Measurements from ENCODE around the gene CELA3B. TPM values are rescaled to one million over a fixed set of nuclear protein-coding genes. Genes with fewer than 3 reads are reported as not detected.
"Not testable (repeated sequence)": the region's sequence is repeated elsewhere in the genome, so short reads cannot be mapped to it uniquely, and the experiment has no call there.

CELA3B gene
- total RNA-seq, 1 donor from 2014 or later, result not detected

DNA sequence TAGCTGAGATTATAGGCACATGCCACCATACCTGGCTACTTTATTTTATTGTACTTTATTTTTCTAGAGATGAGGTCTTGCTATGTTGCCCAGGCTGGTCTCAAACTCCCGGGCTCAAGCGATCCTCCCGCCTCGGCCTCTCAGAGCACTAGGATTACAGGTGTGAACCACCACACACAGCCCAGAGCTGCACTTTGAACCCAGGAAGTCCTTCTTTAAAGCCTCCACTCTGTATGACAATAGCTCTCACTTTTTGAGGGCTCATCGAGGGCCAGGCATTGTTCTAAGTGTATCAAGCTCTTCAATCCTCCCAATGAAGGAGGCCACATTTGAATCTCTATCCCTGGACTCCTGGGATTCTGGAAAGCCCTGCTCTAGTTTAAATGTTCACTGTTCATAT is 25.6 kb downstream of the CELA3B start:
- DNase-seq (ENCODE audit: low spot score); intact Hi-C loops (cut with DNase I): not testable (repeated sequence)

DNA sequence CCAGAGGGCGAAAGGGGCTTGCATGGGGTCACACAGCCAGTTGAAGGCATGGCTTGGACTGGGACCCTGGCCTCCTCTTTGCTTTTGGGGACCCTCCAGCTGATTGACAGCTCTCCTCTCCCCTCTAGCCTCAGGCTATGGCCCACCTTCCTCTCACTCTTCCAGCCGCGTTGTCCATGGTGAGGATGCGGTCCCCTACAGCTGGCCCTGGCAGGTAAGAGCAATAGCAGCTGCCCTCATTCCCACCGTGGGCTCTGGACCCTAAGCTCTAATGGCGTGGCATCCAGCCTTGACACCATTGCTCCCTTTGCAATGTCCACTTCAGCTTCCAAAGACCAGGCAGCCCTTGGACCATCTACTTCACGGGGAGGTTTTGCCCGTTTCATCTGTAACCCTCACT is 26.1 kb downstream of the CELA3B start:
- intact Hi-C loops (cut with DNase I); DNase-seq (ENCODE audit: low spot score): not testable (repeated sequence)

DNA sequence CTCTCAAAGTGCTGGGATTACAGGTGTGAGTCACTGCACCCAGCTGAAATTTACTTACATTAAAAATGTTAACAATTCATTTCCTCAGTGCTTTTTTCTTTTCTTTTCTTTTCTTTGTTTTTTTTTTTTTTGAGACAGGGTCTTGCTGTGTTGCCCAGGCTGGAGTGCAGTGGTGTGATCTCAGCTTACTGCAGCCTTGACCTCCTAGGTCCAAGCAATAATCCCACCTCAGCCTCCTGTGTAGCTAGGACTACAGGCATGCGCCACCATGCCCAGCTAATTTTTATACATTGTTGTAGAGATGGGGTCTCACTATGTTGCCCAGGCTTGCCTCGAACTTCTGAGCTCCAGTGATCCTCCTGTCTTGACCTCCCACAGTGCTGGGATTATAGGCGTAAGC is 27.1 kb downstream of the CELA3B start:
- DNase-seq (ENCODE audit: low spot score); intact Hi-C loops (cut with DNase I): not testable (repeated sequence)

DNA sequence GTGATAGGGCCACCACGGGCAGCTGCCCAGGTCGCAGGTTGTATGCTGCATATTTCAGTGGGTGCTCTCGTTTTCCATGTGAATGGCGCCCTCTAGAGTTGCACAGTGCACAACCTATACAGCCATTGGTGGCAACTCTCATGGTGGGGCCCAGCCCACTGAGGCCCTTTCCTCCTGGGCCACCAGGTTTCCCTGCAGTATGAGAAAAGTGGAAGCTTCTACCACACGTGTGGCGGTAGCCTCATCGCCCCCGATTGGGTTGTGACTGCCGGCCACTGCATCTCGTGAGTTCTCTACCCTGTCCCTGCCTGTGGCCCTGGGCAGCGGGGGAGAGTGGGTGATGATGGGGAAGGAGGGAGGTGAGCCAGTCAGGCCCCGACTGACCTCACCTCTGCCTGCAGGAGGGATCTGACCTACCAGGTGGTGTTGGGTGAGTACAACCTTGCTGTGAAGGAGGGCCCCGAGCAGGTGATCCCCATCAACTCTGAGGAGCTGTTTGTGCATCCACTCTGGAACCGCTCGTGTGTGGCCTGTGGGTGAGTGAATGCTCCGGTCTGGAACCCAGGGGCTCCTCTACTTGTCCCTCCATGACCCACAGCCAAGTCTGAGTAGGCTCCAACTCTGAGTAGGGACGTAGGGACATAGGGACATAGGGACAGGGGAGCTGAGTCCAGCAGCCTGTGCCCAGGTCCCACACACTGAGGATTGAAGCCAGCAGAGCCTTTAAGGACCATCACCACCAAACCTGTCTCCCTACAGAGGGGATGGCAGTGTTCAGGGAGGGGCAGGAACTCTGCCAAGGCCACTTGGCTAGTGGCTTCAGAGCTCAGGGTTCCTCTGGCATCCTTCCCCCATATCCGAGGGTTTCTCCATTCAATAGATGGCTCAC is 28.7 kb downstream of the CELA3B start:
- DNase-seq (ENCODE audit: low spot score); intact Hi-C loops (cut with DNase I): not testable (repeated sequence)

DNA sequence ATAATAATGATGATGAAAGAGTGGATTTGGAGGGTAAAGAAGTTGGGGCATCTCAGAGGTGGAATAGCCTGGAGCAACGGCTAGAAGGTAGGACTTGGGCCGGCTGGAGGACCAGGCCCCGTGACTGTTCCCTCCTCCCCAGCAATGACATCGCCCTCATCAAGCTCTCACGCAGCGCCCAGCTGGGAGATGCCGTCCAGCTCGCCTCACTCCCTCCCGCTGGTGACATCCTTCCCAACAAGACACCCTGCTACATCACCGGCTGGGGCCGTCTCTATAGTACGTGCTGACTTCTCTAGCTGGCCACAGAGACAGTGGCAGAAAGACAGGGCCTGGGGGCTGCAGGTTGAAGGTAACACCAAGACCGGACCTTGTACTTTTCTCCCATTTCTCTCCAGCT is 29.9 kb downstream of the CELA3B start:
- intact Hi-C loops (cut with DNase I); DNase-seq (ENCODE audit: low spot score): not testable (repeated sequence)

DNA sequence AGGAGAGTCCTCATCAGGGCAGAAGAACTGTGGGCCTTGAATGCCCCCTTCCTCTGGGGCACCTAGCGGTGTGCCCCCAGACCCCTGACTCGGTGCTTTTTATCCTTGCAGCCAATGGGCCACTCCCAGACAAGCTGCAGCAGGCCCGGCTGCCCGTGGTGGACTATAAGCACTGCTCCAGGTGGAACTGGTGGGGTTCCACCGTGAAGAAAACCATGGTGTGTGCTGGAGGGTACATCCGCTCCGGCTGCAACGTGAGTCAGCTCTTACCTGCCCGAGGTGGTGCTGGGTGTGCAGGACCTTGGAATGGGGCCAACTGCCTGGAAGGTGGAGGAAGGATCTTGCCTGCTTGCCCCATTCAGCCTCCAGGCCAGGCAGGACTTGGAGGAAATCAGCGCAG is 30.4 kb downstream of the CELA3B start:
- intact Hi-C loops (cut with DNase I); DNase-seq (ENCODE audit: low spot score): not testable (repeated sequence)

DNA sequence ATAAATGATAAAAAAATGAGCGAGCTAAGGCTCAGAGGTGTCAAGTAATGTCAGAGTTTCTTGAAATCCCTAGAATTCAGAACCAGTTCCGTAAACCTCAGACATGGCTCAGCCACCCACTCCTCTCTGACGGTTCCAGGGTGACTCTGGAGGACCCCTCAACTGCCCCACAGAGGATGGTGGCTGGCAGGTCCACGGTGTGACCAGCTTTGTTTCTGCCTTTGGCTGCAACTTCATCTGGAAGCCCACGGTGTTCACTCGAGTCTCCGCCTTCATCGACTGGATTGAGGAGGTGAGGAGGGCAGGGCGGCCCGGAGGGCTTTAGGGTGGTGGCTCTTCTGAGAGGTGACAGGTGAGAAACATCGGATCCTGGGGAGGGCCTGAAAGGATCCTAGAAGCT is 32.7 kb downstream of the CELA3B start:
- DNase-seq (ENCODE audit: low spot score); intact Hi-C loops (cut with DNase I): not testable (repeated sequence)

DNA sequence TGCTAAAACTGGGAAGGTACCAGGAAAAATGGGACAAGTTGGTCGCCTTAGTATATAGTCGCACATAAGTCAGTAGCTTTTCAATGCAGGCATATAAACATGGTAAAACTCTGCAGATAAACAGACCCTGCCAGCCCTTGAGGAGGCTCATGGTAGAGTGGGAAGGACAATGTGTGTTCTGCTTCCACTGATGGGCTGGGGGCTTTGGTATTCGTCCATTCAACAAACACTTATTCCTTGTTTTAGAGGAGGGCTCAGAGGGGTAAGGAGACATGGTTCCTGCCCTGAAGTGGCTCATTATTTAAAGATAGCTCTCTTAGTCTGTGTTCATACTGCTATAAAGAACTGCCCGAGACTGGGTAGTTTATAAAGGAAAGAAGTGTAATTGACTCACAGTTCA is 35.9 kb downstream of the CELA3B start:
- DNase-seq (ENCODE audit: low spot score); intact Hi-C loops (cut with DNase I): not testable (repeated sequence)

DNA sequence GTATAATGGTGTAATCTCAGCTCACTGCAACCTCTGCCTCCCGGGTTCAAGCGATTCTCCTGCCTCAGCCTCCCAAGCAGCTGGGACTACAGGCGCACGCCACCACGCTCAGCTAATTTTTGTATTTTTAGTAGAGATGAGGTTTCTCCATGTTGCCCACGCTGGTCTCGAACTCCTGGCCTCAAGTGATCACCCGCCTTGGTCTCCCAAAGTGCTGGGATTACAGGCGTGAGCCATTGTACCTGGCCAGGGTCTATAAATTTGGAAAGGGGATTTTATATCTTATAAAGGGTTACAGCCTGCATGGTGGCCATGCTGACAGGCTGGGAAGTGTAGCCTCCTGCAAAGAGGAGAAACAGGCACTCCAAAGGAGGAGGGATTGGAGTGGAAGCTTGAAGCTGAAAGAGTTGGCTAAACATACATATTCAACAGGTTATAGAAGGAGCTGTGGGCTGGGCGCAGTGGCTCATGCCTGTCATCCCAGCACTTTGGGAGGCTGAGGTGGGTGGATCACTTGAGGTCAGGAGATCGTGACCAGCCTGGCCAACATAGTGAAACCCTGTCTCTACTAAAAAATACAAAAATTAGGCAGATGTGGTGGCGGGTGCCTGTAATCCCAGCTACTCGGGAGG is 37.9 kb downstream of the CELA3B start:
- intact Hi-C loops (cut with DNase I); DNase-seq (ENCODE audit: low spot score): not testable (repeated sequence)

DNA sequence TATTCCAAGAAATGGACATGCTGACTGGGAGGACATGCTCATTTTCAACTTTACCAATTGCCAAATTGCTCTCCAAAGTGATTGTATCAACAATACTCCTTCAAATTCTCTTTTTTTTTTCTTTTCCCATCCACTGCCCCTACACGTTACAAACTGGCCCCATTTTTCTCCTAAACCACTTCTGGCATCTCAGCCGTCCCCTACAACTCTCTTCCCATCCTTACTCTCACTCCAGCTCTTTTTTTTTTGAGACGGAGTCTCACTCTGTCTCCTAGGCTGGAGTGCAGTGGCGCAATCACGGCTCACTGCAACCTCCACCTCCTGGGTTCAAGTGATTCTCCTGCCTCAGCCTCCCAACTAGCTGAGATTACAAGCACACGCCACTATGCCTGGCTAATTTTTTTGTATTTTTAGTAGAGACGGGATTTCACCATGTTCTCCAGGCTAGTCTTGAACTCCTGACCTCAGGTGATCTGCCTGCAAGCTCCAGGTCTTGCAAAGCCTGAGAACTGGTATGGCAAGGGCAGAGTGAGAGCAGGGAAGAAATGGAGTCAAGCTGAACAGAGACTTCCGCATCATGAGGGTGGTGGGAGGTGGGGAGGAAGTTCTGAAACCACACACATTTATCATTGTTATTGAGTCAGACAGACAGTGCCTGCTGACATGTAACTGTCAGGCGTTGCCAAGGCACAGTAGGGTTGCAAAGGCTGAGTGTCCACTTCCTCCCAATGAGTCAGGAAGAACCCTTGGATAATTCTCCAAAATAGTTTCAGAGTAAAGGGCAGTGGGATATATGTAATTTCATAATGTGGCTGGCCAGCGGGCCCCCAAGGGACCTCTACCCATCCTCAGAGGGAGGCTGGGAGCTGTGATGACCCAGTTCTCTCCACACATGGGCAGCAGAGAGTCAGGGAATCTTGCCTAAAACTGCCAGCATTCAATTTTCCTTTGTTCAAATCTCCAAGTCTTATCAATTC is 42.0 kb downstream of the CELA3B start:
- intact Hi-C loops (cut with DNase I), result no loop called here
- DNase-seq (ENCODE audit: low spot score), result no peak

DNA sequence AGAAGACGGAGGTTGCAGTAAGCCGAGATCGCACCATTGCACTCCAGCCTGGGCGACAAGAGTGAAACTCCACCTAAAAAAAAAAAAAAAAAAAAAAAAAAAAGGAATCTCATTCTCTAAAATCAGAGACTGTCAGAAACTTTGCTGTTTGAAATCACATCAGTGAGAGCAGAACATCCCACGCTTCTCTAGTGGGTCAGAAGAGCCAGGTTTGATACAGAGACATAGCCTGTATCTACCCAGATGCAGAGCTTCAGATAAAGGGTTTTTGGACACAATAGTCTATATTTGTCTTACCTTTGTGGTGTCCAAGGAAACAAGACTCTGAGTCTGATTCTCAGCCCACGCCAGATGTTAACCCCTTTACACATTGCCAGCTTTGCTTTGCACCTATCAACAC is 44.2 kb downstream of the CELA3B start:
- DNase-seq (ENCODE audit: low spot score), result no peak
- intact Hi-C loops (cut with DNase I), result no loop called here

DNA sequence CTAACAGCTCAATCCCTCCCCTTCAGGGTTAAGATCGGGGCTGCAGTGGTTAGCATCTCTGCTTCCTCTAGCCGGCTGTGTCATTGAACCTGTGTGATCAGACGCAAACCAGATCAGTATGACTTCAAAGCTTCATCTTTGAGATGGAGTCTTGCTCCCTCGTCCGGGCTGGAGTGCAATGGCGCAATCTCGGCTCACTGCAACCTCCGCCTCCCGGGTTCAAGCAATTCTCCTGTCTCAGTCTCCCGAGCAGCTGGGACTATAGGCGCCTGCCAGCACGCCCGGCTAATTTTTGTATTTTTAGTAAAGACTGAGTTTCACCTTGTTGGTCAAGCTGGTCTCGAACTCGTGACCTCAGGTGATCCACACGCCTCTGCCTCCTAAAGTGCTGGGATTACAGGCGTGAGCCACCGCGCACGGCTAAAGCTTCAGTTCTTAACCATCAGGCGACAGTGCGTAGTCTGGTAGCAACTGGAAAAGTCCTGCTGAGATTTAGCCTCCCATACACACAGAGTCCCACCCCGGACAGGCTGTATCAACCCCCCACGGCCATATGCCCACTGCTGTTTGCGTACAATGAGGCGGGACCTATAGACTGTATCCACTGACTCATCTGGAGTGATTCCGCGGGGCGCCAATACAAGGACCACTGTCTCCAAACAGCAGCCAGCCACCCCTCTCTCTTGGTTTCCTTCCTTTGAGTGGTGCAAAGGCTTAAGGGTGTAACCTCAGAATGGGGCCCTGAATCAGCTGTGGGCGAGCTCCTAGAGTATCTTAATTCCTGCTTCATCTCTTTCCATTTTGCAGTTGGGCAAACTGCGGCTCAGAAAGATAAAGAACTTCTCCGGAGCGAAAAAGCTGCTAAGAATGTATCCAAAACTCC is 47.9 kb downstream of the CELA3B start:
- no peak for DNase-seq (ENCODE audit: low spot score)
- intact Hi-C loops (cut with DNase I), result loop anchor here (1.0 to 5.0 kb wide), 2 partner anchors 28 to 393 kb away; partner anchors contain the start of gene CDC42

DNA sequence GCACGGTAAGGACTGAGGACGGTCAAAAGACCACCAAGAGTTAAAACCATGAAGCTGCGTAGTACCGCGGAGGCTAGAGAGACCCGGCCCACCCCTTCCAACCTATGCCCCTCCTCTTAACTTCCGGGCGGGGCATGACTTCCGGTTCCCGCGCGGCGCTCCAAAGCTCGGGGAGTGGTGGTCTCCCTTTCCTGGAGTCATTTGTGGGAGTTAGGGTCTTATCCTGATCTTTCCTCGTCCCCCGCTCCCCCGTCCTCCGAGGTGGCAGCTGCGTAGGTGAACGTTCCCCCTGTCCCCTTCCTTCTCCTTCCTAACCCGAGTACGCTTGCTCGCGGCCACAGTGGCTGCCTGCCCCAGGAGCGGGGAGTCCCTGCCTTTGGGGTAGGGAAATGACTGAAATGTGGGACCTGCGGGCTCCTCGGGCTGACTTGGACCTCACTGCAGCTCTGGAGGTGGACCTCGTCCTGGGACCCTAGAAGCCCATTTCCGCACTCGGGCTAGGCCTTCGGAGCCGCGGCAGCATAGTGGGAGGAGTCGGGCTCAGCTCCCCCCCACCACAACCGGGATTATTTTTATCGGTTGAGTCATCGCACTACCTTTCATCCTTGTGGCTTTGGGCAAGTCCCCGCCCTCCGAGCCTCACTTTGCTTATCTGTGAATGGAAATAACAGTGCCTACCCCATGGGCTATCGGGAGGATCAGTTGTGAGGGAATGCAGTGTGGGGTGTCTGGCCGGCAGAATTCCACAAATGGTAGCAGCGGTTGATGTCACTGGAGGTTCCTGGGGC is 48.7 kb downstream of the CELA3B start:
- DNase-seq (ENCODE audit: low spot score), result peak; percentile 94
- intact Hi-C loops (cut with DNase I), result loop anchor here (1.0 to 5.0 kb wide), 2 partner anchors 27 to 392 kb away; partner anchors contain the start of gene CDC42

DNA sequence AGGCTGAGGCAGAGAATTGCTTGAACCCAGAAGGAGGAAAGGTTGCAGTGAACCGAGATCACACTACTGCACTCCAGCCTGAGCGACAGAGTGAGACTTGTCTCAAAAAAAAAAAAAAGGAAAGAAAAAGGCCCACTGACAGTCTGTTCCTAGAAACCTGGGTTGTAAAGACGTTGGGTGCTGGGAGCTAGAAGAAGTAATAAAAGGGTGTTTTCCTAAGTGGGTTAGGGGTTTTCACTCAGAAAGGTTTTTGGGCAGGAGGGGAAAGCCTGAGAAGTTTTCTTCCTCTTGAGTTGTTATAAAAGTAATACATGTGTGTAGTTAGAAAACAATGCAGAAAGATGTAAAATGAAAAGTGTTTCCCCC is 50.1 kb downstream of the CELA3B start:
- intact Hi-C loops (cut with DNase I), result loop anchor here (5.0 kb wide), 1 partner anchor 390 kb away; no protein-coding TSS in a partner anchor
- no peak for DNase-seq (ENCODE audit: low spot score)

DNA sequence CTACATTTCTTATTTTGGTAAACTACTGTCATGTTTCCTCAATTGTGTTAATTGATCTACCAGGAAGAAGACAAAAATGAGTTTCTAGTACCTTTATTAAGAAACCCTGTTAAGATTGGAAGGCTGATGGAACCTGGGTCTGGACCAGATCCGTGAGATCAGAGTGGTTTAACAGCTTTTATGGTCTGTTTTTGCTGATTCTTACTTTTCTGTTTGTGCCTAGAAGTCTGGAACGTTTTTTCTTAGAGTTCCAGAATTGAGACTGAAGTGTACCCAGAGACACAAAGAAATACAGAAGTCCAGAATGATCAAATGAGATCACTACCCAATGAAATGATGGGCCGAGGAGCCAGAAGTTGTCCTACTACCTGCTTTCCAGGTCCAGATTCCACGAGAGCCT is 53.2 kb downstream of the CELA3B start:
- DNase-seq (ENCODE audit: low spot score), result no peak
- intact Hi-C loops (cut with DNase I), result loop anchor here (10.0 kb wide), 1 partner anchor 245 kb away; no protein-coding TSS in a partner anchor

DNA sequence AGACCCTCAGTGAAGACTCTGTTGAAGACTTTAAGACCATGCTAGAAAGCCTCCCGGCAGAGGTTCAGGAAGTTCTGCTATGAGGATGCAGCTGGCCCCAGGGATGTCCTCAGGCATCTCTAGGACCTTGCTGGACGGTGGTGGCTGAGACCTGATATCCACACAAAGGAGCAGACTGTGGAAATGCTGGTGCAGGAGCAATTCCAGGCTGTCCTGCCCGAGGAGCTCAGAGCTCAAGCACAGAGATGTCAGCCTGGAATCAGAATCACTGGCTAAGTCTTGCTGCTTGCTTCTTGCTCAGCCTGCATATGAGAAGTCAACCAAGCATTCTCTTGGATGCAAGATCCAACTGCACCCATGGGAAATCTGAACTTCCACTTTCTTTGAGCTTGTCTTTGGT is 53.7 kb downstream of the CELA3B start:
- intact Hi-C loops (cut with DNase I), result loop anchor here (10.0 kb wide), 1 partner anchor 244 kb away; no protein-coding TSS in a partner anchor
- DNase-seq (ENCODE audit: low spot score), result no peak

DNA sequence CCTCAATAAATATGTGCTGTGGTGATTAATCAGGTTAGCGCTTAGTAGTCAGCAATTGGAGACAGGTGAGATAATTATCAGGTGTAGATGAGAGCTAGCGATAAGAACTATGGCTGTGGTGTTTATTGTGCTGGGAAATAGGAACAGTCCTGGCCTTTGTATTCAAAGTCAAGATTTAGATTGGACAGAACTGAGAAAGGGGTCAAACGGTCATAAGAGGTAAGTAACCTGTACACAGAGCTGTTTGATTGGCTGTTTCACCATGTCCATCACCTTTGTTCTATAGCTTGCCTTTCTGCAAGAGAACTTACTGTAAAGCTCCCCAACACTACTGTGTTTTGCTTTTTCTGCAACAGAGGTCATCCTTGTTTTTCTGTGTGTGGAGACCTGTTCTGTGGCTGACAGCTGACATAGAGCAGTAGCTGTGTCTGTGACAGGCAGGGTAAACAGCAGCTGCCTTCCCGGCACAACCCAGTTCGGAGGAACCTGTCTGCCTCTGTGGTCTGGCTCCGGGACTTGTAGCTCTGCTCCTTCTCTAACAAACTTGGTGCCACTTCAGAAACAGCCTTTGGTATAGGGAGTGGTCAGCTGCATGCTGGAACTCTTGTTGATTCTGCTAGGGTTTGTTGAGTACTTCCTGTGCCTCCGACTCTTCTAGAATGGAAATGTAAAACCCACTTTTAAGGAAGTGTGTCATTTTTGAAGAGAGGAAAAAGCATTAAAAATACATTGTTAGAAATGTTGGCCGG is 54.6 kb downstream of the CELA3B start:
- intact Hi-C loops (cut with DNase I), result loop anchor here (10.0 kb wide), 1 partner anchor 243 kb away; no protein-coding TSS in a partner anchor
- DNase-seq (ENCODE audit: low spot score), result no peak
